OCI-LY7 (cell line): ENCODE data around the gene MOCS1.

Experiments
- EZH2phosphoT487 ChIP-seq: fragments of 200-600 bp; sonication (generic); IDR thresholded peaks from 2 replicates; pipeline ENCODE4 v1.6.1; 2018; ENCODE audit warnings: low read depth, borderline replicate concordance, mild to moderate bottlenecking, mixed run types, antibody characterized with exemption, low read length, moderate library complexity, mixed read lengths
- TF ChIP-seq, protein P1 (sequence below): fragments of 200-600 bp; sonication (generic); conservative IDR thresholded peaks from 2 replicates; pipeline ENCODE4 v1.5.1; 2014; ENCODE audit warnings: mild to moderate bottlenecking, antibody characterized with exemption, low read length, moderate library complexity, mixed read lengths

GRCh38 chr6:39965751-39966150 is 31.5 kb upstream of the MOCS1 start:
- TF ChIP-seq, protein P1, sequence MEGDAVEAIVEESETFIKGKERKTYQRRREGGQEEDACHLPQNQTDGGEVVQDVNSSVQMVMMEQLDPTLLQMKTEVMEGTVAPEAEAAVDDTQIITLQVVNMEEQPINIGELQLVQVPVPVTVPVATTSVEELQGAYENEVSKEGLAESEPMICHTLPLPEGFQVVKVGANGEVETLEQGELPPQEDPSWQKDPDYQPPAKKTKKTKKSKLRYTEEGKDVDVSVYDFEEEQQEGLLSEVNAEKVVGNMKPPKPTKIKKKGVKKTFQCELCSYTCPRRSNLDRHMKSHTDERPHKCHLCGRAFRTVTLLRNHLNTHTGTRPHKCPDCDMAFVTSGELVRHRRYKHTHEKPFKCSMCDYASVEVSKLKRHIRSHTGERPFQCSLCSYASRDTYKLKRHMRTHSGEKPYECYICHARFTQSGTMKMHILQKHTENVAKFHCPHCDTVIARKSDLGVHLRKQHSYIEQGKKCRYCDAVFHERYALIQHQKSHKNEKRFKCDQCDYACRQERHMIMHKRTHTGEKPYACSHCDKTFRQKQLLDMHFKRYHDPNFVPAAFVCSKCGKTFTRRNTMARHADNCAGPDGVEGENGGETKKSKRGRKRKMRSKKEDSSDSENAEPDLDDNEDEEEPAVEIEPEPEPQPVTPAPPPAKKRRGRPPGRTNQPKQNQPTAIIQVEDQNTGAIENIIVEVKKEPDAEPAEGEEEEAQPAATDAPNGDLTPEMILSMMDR: no peak
- no peak for TF ChIP-seq EZH2phosphoT487
